ENCODE data around the gene HTR1B. TPM values are rescaled to one million over a fixed set of nuclear protein-coding genes. Genes with fewer than 3 reads are reported as not detected.

Gene HTR1B
- total RNA-seq, 1 donor from 2014 or later, result 0.26 TPM

GRCh38 chr6:77445214-77445613 lies 18.1 kb downstream of the HTR1B start:
- FAIRE-seq (no peak), DNase-seq (ENCODE audit: low read depth) (no peak)
- H3K36me3 ChIP-seq (ENCODE audit: control insufficient read depth, insufficient read depth, low read length), result no peaks in the 10 kb centered on the region
- no peaks in the 10 kb centered on the region for H3K27me3 ChIP-seq (ENCODE audit: control insufficient read depth, insufficient read depth, low read length)
- TF ChIP-seq CTCF (IDR thresholded peaks at IDR 0.05; ENCODE audit: insufficient read depth, low read length, severe bottlenecking), result no peak
- H3K4me3 ChIP-seq (ENCODE audit: low read depth, low read length), result no peak overlapping the region

- H3K27me3 ChIP-seq (ENCODE audit: control insufficient read depth, insufficient read depth, low read length), result no peaks in the 10 kb centered on the region
- no peaks in the 10 kb centered on the region for H3K36me3 ChIP-seq (ENCODE audit: control insufficient read depth, insufficient read depth, low read length)
- DNase-seq (ENCODE audit: low read depth), result no peak
- TF ChIP-seq CTCF (IDR thresholded peaks at IDR 0.05; ENCODE audit: insufficient read depth, low read length, severe bottlenecking), result no peak
- H3K4me3 ChIP-seq (ENCODE audit: low read depth, low read length), result no peak overlapping the region
- FAIRE-seq, result no peak
Measured at GRCh38 chr6:77440206-77440976, 22.9 kb downstream of the HTR1B start.

DNA sequence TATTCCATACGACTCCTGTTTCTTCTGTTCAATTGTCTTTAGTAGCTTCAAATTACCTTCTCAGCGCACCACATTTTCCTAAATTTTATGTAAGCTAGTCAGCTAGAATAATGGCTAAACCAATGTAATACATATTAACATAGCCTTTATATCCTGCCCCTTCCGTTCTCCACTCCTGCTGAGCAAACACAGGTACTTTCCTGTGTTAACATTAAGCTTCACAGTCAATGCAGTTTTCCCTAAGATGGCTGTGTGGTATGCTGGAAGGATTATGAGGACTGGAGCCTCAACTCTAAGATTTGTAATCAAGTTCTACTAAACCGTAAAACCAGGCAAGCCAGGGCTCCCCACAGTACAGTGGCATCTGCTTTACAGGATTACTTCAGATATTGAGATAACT lies 29.4 kb downstream of the HTR1B start:
- TF ChIP-seq CTCF (IDR thresholded peaks at IDR 0.05; ENCODE audit: insufficient read depth, low read length, severe bottlenecking), result no peak
- Histone ChIP-seq H3K27me3 (ENCODE audit: control insufficient read depth, insufficient read depth, low read length) (no peaks in the 10 kb centered on the region), H3K36me3 (ENCODE audit: control insufficient read depth, insufficient read depth, low read length) (no peaks in the 10 kb centered on the region), H3K4me3 (ENCODE audit: low read depth, low read length) (no peak overlapping the region)
- no peak for DNase-seq (ENCODE audit: low read depth)
- FAIRE-seq, result no peak

- Histone ChIP-seq H3K4me3 (ENCODE audit: low read depth, low read length) (no peak overlapping the region), H3K36me3 (ENCODE audit: control insufficient read depth, insufficient read depth, low read length) (no peaks in the 10 kb centered on the region), H3K27me3 (ENCODE audit: control insufficient read depth, insufficient read depth, low read length) (no peaks in the 10 kb centered on the region)
- no peak for DNase-seq (ENCODE audit: low read depth)
- no peak for TF ChIP-seq CTCF (IDR thresholded peaks at IDR 0.05; ENCODE audit: insufficient read depth, low read length, severe bottlenecking)
- no peak for FAIRE-seq
Measured at GRCh38 chr6:77430504-77430903, 32.8 kb downstream of the HTR1B start.

DNA sequence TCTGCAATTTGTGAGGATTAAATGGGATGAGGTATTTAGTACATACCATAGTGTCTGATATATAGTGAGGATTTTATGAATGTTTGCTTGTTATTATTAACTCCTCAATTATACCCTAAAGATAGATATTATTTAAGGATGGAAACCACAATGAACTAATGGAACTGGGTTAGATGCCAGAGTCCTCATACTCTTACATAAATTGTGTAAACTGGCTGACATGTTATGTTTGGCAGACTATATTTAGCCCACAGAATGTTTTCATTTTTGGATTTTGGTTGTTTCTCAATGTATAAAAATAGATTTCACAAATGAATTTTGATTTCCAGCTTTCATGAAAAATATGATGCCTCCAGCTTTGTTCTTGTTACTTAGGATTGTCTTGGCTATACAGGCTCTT lies 37.6 kb downstream of the HTR1B start:
- no peak for FAIRE-seq
- no peak overlapping the region for H3K4me3 ChIP-seq (ENCODE audit: low read depth, low read length)
- no peak for DNase-seq (ENCODE audit: low read depth)

More for the DNA sequence above, 37.6 kb downstream of the HTR1B start:
- Histone ChIP-seq H3K36me3 (ENCODE audit: control insufficient read depth, insufficient read depth, low read length) (no peaks in the 10 kb centered on the region), H3K27me3 (ENCODE audit: control insufficient read depth, insufficient read depth, low read length) (no peaks in the 10 kb centered on the region)
- no peak for TF ChIP-seq CTCF (IDR thresholded peaks at IDR 0.05; ENCODE audit: insufficient read depth, low read length, severe bottlenecking)
